ENCODE measurements around the gene FBXO27.
"Not testable (repeated sequence)": the region's sequence is repeated elsewhere in the genome, so short reads cannot be mapped to it uniquely, and the experiment has no call there.

The FBXO27 gene

DNA sequence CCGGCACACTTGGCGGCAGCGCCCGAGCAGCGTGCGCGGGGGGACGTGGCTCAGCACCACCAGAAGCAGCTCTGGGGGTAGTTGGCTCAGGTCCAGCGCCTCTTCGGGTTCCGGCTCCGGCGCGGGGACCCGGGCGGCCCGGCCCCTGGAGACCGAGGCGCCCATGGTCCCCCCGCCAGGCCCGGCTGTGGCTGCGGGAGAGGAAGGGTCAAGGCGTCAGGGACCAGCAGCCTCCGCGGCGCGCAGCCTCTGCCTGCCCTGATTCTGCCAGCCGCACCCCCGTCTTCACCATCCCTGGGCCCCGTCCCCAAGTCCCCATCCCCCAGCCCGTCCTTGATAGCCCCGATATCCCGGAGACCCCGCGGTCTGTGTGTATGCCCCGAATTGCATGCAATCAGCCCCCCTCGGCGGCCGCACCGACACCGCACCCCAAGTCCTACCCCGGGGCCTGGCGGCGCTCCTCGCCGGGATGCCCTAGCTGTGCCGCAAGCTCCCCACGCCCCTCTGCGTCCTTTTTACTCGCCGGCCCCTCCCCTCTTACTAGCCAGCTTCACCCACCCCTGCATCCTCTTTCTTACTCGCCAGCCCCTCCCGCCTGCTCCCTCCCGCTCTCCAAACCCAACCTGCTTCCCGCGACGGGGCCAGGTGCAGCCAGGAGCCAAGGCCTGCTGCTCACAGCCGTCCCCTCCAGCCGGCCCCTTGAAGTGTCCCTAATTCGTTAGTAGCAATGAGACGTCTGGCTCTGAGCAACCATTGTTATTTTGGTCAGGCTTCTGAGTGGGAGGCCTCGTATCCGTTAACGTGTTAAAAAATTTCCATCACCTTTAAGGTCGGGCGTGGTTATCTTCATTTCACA, at the start of gene FBXO27:
TSS of gene FBXO27 (minus strand) at position 487 of the 856 bp plus-strand sequence. CDS start at position 165, 322 bp downstream.
- peak; percentile 43 to 82 for DNase-seq

DNA sequence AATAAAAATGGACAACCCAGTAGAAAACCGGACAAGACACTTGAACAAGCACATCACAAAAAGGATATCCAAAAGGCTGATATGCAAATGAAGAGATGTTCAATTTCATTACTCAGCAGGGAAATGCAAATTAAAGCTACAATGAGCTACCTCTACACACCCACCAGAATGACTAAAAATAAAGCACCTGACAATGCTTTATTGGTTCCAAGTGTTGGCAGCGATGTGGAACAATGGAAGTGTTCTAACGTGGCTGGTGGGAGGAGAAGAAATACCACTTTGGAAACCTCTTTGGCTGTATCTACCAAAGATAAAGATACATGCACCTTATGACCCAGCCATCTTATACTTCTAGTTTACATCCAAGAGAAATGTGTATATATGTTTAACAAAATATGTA, 48.1 kb upstream of the FBXO27 start:
- peak; percentile 88 to 93 for DNase-seq

DNA sequence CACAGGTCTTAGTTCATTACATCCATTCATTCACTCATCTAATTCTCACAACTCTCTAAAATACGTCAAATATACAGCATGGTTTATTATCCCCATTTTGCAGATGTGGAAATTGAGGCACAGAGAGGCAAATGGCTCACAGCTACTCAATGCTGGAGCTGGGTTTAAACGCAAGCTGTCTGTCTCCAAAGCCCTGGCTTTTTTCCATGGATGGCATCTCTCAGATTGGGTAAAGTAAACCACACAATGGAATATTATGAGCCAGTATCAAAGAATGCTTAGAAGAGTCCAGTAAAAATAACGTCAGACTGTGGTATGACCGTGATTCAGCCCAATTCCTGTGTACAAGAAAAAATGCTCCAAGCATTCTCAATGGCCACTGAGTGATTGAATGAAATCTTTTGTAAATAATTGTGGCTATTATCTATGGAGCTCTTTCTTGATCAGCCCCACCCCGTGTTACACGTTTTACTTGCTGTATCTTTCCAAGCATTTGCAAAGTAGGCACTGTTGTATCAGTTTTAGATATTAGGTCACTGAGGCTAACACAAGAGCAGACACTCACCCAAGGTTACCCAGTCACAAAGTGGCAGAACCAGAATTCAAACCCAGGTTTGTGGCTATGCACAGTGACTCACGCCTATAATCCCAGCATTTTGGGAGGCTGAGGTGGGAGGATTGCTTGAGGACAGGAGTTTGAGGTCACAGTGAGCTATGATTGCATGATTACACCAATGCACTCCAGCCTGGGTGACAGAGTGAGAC, 46.3 kb upstream of the FBXO27 start:
- DNase-seq = no peak

DNA sequence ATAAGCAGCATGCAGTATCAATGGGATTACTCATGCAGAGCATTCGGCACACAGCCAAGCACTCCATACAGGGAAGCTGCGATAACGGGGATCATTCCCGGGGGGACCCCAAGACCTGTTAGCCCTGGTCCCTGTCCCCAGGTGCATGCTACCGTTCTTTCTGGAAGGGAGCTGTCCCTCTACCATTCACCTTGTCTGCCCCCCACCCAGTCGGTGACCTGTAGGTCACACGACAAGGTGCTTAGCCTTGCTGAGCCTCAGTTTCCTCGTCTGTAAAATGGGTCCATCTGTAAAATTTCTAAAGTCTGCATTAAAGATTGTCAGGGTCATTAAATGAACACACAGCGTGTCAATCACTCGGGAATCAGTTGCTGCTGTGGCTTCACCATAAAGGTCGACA, 45.0 kb upstream of the FBXO27 start:
- no peak for DNase-seq

DNA sequence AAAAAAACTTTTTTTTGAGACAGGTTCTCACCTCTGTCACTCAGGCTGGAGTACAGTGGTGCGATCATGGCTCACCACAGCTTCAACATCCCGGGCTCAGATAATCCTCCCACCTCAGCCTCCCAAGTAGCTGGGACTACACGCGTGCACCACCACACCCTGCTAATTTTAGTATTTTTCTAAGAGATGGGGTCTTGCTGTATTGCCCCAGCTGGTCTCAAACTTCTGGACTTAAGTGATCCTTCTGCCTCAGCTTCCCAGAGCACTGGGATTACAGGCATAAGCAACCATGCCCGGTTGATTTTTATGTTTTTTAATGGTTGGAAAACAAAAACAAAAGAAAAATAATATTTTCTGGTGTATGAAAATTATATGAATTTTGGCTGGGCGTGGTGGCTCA, 42.6 kb upstream of the FBXO27 start:
- no peak for DNase-seq

DNA sequence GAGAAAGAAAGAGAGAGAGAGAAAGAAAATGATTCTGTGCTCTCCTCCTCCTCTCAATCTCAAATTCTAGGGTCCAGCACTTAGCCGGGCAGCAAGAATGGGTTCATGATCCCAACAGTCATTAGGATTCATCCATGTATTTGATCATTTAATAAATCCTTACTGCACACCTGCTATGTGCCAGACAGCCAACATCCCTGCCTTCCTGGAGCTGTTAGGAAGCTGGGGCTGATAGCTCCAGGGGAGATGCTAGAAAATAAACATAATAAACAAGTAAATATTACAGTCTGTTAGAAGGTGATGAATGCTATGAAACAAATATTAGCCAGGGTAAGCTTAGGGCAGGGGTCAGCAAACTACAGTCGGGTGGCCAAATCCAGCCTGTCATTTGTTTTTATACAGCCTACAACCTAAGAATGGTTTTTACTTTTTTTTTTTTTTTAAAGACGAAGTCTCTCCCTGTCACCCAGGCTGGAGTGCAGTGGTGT, 41.9 kb upstream of the FBXO27 start:
- no peak for DNase-seq

DNA sequence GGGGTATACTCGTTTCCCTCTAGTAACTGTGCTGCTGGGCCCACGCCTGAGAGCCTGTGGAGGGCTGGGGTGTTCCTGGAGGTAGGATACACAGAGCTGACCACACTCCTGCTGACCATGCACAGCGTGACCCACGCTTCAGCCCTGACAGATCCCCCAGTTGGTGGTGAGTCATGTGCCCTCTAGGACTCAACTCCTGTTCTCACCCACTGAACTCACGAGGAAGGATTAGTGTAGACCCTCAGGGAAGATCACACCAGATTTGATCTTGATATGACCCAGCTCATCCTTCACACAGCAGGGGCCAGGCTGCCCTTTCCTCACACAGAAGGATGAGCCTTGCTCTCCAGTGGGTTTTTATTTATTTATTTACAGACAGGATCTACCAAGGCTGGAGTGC, 38.5 kb upstream of the FBXO27 start:
- no peak for DNase-seq

- not testable (repeated sequence) for DNase-seq
These were observed 35.9 kb upstream of the FBXO27 start for GRCh38 chr19:39068259-39068658.

GRCh38 chr19:39067104-39067503, 34.8 kb upstream of the FBXO27 start:
- no peak for DNase-seq

DNA sequence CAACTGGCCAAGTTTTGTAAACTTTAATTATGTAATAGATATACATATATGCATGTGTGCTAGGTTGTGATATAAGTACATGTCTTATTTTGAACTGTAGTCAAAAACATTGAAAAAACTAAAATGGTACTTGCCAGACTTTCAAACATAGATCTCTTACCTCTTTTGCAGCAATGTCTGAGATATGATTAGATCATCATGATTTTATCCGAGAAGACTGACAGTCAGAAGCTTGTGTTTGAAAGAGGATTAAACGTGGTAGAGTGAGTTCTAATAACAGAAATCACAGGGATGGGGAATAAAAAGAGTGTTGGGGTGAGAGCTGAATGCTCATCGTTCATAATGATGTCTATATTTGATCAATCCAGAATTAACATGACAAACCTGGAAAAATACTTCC, 33.6 kb upstream of the FBXO27 start:
- DNase-seq = no peak

DNA sequence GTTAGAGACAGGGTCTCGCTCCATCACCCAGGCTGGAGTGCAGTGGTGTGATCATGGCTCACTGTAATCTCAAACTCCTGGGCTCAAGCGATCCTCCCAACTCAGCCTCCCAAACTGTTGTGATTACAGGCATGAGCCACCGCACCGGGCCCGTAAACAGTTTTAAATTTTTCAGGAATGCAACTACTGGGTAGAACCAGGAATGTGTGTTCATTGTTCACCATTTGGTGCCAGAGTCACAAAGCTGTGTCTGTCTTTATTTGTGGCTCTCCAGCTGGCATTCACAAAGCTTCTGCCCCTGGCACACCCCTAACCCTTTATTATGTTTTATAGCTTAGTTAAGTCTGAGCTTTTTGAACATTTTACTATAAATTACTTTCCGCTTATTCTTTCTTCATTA, 32.1 kb upstream of the FBXO27 start:
- no peak for DNase-seq

DNA sequence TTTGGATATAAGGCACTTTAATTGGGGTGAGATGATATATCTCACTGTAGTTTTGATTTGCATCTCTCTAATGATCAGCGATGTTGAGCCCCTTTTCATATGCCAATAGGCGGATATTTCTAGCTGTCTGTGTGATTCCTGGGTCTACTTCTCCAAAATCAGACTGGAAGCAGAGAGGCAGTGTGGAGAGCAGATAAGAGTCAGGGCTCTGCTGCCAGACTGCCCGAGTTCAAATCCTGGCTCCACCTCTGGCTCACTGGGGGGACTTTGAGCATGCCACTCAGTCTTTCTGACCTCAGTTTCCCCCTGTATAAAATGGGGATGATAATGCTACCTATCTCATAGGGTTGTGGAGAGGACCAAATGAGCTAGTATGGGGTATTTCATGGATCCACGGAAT, 27.8 kb upstream of the FBXO27 start:
- DNase-seq = no peak

- no peak for DNase-seq
These were observed 27.0 kb upstream of the FBXO27 start for GRCh38 chr19:39059302-39059701.

DNA sequence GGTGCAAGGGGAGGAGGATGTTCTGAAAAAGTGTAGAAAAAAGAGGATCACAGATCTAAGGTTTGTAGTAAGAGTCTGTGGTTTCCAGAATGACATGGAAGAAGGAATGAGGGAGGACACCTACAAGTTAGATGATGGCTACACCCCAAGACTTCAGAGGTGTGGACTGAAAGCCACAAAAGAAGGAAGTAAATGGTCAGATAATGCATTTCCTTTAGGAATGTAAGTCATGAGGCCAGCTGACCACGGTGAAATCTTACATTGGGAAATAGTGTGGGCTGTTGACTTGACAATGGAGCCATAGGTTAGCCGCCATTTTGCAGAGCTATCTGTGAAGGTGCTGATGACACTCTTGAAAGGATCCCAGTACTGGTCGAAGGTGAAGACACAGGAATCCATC, 25.3 kb upstream of the FBXO27 start:
- DNase-seq = no peak

GRCh38 chr19:39054091-39054470, 21.7 kb upstream of the FBXO27 start:
- DNase-seq = no peak

- DNase-seq = peak in 1 of 2 experiments; percentile 19
These were observed 21.1 kb upstream of the FBXO27 start for GRCh38 chr19:39053276-39054090.

DNA sequence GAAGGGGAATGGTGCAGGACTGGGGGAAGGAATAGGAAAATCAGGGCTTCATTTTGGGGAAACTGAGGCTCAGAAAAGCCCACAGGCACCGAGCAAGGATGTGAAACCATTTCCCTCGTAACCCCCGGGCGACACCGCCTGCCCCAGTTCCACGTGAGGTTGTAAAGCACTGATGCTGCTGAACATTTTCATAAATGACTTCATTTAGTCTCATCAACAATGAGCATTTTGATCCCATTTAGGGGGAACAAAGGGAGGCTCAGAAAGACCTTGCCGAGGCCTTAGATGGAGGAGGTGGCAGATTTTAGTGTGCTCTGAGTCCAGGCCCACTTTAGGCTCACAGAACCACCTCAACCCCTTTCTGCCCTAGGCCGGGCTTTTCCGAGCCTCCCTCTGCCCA, 20.5 kb upstream of the FBXO27 start:
- DNase-seq = no peak

GRCh38 chr19:39052243-39052746, 19.9 kb upstream of the FBXO27 start:
- DNase-seq = peak in 1 of 2 experiments; percentile 77

- no peak for DNase-seq
These were observed 14.7 kb upstream of the FBXO27 start for GRCh38 chr19:39047073-39047472.

DNA sequence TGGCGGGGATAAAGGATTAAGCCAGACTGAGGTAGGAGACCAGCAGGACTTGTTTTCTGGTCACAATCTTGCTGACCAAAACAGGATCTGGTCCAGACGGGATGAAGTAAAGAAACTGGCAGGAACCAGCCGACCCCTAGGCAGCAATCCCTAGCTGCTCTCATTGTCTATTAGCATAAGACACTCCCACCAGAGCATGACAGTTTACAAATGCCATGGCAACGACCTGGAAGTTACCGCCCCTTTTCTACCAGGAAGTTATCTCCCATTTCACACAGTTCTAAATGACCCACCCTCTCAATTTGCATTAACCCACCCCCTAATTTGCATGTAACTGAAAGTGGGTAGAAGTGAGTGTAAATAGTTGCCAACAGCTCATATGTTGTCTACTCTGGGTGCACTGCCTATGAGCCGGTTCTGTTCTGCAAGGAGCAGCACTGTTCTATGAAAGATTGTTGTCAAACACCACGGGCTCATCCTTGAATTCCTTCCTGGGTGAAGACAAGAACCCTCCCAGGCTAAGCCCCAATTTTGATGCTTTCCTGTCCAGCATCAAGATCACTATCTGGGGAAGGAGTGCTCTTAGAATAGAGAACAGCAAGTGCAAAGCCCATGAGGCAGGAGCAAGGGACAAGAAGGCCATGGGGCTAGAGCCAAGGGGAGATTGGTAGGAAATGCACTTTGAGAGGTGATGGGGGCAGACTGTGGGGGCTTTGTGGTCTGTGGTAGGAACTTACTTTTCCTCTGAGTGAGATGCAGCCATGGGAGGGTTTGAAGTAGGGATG, 13.9 kb upstream of the FBXO27 start:
- DNase-seq = peak; percentile 72 to 78

DNA sequence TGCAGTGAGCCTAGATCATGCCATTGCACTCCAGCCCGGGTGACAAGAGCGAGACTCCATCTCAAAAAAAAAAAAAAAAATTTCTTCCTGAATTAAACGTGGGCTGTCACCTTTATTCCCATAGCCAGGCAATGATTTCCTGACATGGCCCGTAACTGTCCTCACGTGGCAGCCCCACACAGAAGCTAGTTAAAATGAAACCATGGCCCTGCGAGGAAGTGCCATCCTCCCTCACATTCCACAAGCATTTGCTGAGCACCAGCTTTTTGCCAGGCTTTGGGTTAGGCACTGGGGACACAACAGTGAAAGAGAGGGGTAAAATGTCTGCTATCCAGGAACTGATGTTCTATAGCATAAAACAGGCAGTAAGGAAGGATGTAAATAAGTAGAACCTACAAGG, 13.2 kb upstream of the FBXO27 start:
- DNase-seq = no peak

DNA sequence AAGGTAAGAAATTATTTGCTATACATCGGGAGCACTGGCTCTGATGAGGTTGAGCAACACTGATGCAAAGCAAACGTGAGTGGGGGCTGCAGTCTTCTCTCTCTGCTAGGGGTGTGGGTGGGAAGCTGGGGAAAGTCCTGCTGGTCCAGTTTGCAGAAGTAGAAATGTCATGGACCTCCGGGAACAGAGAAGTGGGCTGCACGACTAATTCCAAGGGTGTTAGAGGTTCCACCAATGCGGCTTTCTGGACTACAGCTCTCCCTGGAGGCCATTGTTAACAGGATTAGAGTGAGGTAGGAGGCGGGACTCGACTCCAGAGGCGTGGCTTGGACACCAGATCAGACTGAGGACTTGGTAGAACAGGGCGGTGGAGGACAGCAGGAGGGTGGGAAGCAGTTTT, 5.7 kb upstream of the FBXO27 start:
- DNase-seq = peak; percentile 50 to 71
